Measurements from ENCODE around the gene TCF7L1. TPM values are rescaled to one million over a fixed set of nuclear protein-coding genes. Genes with fewer than 3 reads are reported as not detected.
A peak's percentile ranks its signal among the peaks of the same experiment; 100 is the strongest.

The TCF7L1 gene
- total and polyA plus RNA-seq, 9 of the 15 experiments (the other 6 are each of a cell fraction or from before 2014, with no cell fraction given), result 0.03 to 0.11 (median 0.07) TPM; not detected in 5

DNA sequence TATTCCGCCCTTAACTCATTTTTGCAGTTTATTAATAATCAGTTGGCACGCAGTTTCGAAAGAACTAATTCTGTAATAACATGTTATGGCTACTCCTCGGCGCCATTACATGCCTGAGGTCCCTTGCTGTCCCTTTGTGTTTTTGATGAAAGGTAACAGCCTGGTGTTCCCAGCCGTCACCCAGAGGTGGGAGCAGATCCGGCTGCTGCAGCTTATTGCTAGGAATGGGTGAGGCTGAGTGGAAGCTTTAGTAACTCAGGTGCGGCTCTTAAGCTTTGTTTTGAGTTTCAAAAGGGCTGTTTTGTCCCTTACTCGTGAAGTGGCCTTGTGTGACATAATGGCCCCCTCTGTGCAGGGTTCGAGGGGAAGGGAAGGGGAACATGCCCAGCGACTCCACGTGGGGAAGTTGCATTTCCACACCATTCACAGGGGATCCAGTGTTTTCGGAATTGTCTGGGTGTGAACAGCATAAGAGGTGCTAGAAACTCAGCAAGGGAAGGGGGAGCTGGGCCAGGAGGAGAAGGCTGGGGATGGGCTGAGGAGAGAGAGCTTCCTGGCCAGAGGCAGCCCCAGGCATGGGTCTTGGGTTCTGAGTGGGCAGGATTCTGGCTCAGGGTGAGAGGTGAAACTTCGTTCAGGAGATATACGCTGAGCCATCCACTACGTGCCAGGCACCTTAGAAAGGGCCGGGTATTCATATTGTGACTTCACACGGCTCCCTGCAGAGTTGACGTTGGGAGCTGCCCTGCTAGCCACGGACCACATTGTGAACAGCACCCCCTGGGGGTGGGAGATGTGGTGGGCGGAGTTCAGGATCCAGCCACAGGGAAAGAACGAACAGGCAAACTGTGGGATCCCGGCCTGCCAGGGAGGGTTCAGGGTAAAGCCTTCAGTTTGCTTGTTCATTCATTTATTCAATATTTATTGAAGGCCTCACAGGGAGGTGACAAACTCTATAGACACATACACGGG, 110.2 kb downstream of the TCF7L1 start (continued):
- TF ChIP-seq FUS (optimal IDR thresholded peaks at IDR 0.05; ENCODE audit: low read depth, low read length), result no peak

DNA sequence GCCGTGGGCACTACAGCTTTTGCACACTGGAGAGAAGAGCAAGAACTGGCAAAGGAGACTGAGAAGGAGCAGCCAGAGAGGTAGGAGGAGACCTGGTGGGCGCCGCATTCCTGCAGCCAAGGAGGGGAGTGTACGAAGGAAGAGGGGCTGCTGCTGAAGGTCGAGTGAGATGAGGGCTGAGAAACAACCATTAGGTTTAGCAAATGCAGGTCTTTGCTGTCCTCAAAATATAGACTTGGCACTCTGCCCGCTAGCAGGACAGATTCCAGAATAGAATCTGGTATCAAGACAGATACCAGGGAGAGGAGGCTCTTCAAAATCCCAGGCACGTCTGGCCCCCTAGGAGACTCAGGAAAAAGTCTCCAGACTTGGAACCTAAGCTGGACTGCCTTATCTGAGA, 111.6 kb downstream of the TCF7L1 start:
- no peak overlapping the region for H2AFZ ChIP-seq (ENCODE audit: low read depth, low read length)
- H3K4me2 ChIP-seq (ENCODE audit: insufficient read depth, low read length), result no peak overlapping the region
- H3K79me2 ChIP-seq (ENCODE audit: control insufficient read depth, insufficient read depth, low read length), result no peaks in the 10 kb centered on the region
- H3K9me1 ChIP-seq (ENCODE audit: control insufficient read depth, insufficient read depth, low read length), result no peaks in the 10 kb centered on the region
- H4K20me1 ChIP-seq (replicated peaks; ENCODE audit: control insufficient read depth, insufficient read depth, low read length), result no peaks in the 10 kb centered on the region
- no peak overlapping the region for H3K27ac ChIP-seq (ENCODE audit: extremely low read depth, low read depth, low read length)
- H3K9ac ChIP-seq (ENCODE audit: insufficient read depth in 1 of 2, low read depth in 2 of 2, low read length in 2 of 2), result no peak overlapping the region
- intact Hi-C loops (cut with micrococcal nuclease), result loop anchor here (5.0 kb wide), 1 partner anchor 58 kb away; no protein-coding TSS in a partner anchor
- no peaks in the 10 kb centered on the region for H3K36me3 ChIP-seq (ENCODE audit: control insufficient read depth, insufficient read depth, low read length)
- 0% methylated on average over 5 of the region's 7 CpGs for WGBS (ENCODE audit: insufficient coverage, low coverage, missing lambda C conversion rate)
- TF ChIP-seq, protein P1, sequence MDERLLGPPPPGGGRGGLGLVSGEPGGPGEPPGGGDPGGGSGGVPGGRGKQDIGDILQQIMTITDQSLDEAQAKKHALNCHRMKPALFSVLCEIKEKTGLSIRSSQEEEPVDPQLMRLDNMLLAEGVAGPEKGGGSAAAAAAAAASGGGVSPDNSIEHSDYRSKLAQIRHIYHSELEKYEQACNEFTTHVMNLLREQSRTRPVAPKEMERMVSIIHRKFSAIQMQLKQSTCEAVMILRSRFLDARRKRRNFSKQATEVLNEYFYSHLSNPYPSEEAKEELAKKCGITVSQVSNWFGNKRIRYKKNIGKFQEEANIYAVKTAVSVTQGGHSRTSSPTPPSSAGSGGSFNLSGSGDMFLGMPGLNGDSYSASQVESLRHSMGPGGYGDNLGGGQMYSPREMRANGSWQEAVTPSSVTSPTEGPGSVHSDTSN (CRISPR knock-in tag; IDR thresholded peaks at IDR 0.05; ENCODE audit: low read depth), result no peak
- TF ChIP-seq, protein P1 (tag; conservative IDR thresholded peaks at IDR 0.05; ENCODE audit: low read depth), result no peak
- peak; percentile 54; the same call in 1 of the 2 replicates for TF ChIP-seq NFIC (IDR thresholded peaks at IDR 0.05)
- TF ChIP-seq, protein P2, sequence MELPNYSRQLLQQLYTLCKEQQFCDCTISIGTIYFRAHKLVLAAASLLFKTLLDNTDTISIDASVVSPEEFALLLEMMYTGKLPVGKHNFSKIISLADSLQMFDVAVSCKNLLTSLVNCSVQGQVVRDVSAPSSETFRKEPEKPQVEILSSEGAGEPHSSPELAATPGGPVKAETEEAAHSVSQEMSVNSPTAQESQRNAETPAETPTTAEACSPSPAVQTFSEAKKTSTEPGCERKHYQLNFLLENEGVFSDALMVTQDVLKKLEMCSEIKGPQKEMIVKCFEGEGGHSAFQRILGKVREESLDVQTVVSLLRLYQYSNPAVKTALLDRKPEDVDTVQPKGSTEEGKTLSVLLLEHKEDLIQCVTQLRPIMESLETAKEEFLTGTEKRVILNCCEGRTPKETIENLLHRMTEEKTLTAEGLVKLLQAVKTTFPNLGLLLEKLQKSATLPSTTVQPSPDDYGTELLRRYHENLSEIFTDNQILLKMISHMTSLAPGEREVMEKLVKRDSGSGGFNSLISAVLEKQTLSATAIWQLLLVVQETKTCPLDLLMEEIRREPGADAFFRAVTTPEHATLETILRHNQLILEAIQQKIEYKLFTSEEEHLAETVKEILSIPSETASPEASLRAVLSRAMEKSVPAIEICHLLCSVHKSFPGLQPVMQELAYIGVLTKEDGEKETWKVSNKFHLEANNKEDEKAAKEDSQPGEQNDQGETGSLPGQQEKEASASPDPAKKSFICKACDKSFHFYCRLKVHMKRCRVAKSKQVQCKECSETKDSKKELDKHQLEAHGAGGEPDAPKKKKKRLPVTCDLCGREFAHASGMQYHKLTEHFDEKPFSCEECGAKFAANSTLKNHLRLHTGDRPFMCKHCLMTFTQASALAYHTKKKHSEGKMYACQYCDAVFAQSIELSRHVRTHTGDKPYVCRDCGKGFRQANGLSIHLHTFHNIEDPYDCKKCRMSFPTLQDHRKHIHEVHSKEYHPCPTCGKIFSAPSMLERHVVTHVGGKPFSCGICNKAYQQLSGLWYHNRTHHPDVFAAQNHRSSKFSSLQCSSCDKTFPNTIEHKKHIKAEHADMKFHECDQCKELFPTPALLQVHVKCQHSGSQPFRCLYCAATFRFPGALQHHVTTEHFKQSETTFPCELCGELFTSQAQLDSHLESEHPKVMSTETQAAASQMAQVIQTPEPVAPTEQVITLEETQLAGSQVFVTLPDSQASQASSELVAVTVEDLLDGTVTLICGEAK (IDR thresholded peaks at IDR 0.05), result no peak
- TF ChIP-seq, protein P2 (CRISPR knock-in tag; IDR thresholded peaks at IDR 0.05), result no peak
- no peaks in the 10 kb centered on the region for H3K4me1 ChIP-seq (replicated peaks in 1 of 2; ENCODE audit: control insufficient read depth in 2 of 2, insufficient read depth in 2 of 2, low read length in 2 of 2)
- H3K4me3 ChIP-seq, result no peak overlapping the region
- DNase-seq (ENCODE audit: extremely low read depth in 1 of 4, low spot score in 3 of 4), result no peak
- no peak for ATAC-seq
- peaks cover 48 to 71% of the 10 kb centered on the region in 2 experiments for H3K27me3 ChIP-seq (ENCODE audit: control insufficient read depth in 2 of 2, insufficient read depth in 2 of 2, low read length in 2 of 2)
- no peak for FAIRE-seq
- ChIA-PET CTCF (ENCODE audit: low intra/inter-chr PET ratio) (interaction anchor here (2.2 kb wide), 1 partner anchor 178 kb away, joined by 11 read pairs; no protein-coding TSS in a partner anchor), POLR2A (interaction anchor here (0.6 kb wide), 1 partner anchor 64 kb away, joined by 4 read pairs; no protein-coding TSS in a partner anchor)
- BruUV-seq (replicated peaks), result no TSS peak
- H3K9me3 ChIP-seq (replicated peaks; ENCODE audit: control insufficient read depth, insufficient read depth, low read depth, low read length), result no peaks in the 10 kb centered on the region
- in situ Hi-C loops (cut with MboI), result no loop called here

All from K562 (cell line).